Measurements from ENCODE around the gene VSIG1. TPM values are rescaled to one million over a fixed set of nuclear protein-coding genes. Genes with fewer than 3 reads are reported as not detected.

Gene VSIG1
- total and polyA plus RNA-seq, 10 of the 15 experiments (the other 5 are each of a cell fraction or from before 2014, with no cell fraction given): 0.04 to 0.08 (median 0.06) TPM; not detected in 7

DNA sequence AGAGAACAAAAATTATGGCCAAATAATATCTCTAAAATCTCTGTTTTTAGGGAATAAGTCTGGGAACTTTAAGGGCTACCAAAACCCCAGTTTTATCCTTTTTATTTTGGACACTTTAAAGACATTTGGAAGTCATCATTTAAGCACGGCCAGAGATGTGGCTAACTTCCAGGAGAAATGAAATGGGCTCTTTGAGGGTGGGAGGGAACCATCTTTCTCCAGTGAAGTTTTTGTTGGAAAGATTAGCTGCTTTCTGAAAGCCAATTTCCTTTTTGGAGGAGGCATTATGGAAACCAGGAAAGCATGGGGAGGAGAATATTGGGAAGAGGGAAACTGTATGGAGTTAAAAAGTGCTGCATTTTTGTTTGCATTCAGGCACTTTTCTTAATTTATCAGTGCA is 4.8 kb downstream of the VSIG1 start:
- BruUV-seq (replicated peaks): no TSS peak
- H2AFZ ChIP-seq (ENCODE audit: control insufficient read depth, low read depth, low read length): no peak overlapping the region
- no peak for FAIRE-seq
- no peaks in the 10 kb centered on the region for H3K4me1 ChIP-seq (ENCODE audit: control insufficient read depth, insufficient read depth, low read length)
- no peak overlapping the region for H3K4me2 ChIP-seq (ENCODE audit: control insufficient read depth, insufficient read depth)
- intact Hi-C loops (cut with micrococcal nuclease; ENCODE audit: unreplicated experiment) (no loop called here), in situ Hi-C loops (cut with MboI) (no loop called here)
- no peaks in the 10 kb centered on the region for H3K36me3 ChIP-seq (ENCODE audit: control insufficient read depth in 2 of 2, insufficient read depth in 2 of 2, low read length in 1 of 2)
- H3K27me3 ChIP-seq (replicated peaks in 1 of 2; ENCODE audit: control insufficient read depth in 2 of 2, insufficient read depth in 2 of 2, low read length in 1 of 2): no peaks in the 10 kb centered on the region; a peak in 1 of 4 replicates
- H3K79me2 ChIP-seq (ENCODE audit: control insufficient read depth, insufficient read depth, low read length): no peaks in the 10 kb centered on the region
- ChIA-PET RAD21 (ENCODE audit: unreplicated experiment) (no interaction called here), POLR2A (no interaction called here), CTCF (no interaction called here), SMC1A (ENCODE audit: uncharacterized antibody, unreplicated experiment) (no interaction called here)
- WGBS (ENCODE audit: insufficient coverage, insufficient replicate concordance, low lambda C conversion rate, missing lambda C conversion rate): 43% methylated on average over 1 of the region's 1 CpG
- no peaks in the 10 kb centered on the region for H4K20me1 ChIP-seq (ENCODE audit: control insufficient read depth, insufficient read depth)
- TF ChIP-seq MXI1 (IDR thresholded peaks at IDR 0.05; ENCODE audit: low read depth, low read length) (no peak), BACH1 (IDR thresholded peaks at IDR 0.05; ENCODE audit: borderline replicate concordance) (no peak)
- no peaks in the 10 kb centered on the region for H3K9me3 ChIP-seq (replicated peaks; ENCODE audit: control insufficient read depth, insufficient read depth, low read length)
- no peak overlapping the region for H3K27ac ChIP-seq (ENCODE audit: control insufficient read depth, insufficient read depth)
- no peak for ATAC-seq
- no peak for DNase-seq (ENCODE audit: low read depth, low spot score)
- no peak overlapping the region for H3K9ac ChIP-seq (ENCODE audit: control insufficient read depth, insufficient read depth, low read length)
- no peak overlapping the region for H3K4me3 ChIP-seq

- no peaks in the 10 kb centered on the region for H3K79me2 ChIP-seq (ENCODE audit: control insufficient read depth, insufficient read depth, low read length)
- intact Hi-C loops (cut with micrococcal nuclease; ENCODE audit: unreplicated experiment): no loop called here
- H3K4me3 ChIP-seq: no peak overlapping the region
- TF ChIP-seq JUNB (IDR thresholded peaks at IDR 0.05) (peak; percentile 46; the same call in 1 of the 2 replicates), NFIC (IDR thresholded peaks at IDR 0.05; ENCODE audit: low read depth, low read length) (0 out of 2 replicates have a peak, but pooled peaks have one; percentile 22), RUNX3 (IDR thresholded peaks at IDR 0.05; ENCODE audit: low read length) (peak; percentile 62; the same call in 1 of the 2 replicates), RAD21 (IDR thresholded peaks at IDR 0.05; ENCODE audit: insufficient read depth, low read depth, low read length) (no peak)
- no peaks in the 10 kb centered on the region for H4K20me1 ChIP-seq (ENCODE audit: control insufficient read depth, insufficient read depth)
- H3K27me3 ChIP-seq (replicated peaks in 1 of 2; ENCODE audit: control insufficient read depth in 2 of 2, insufficient read depth in 2 of 2, low read length in 1 of 2): no peaks in the 10 kb centered on the region
- no peaks in the 10 kb centered on the region for H3K9me3 ChIP-seq (replicated peaks; ENCODE audit: control insufficient read depth, insufficient read depth, low read length)
- H3K9ac ChIP-seq (ENCODE audit: control insufficient read depth, insufficient read depth, low read length): no peak overlapping the region
- SMC1A ChIA-PET (ENCODE audit: uncharacterized antibody, unreplicated experiment): no interaction called here
- in situ Hi-C loops (cut with MboI): no loop called here
- no peak overlapping the region for H3K4me2 ChIP-seq (ENCODE audit: control insufficient read depth, insufficient read depth)
- DNase-seq (ENCODE audit: low read depth, low spot score): no peak
- FAIRE-seq: no peak
- H2AFZ ChIP-seq (ENCODE audit: control insufficient read depth, low read depth, low read length): no peak overlapping the region
- H3K36me3 ChIP-seq (ENCODE audit: control insufficient read depth in 2 of 2, insufficient read depth in 2 of 2, low read length in 1 of 2): no peaks in the 10 kb centered on the region
- CTCF ChIA-PET: interaction anchor here (0.8 kb wide), 1 partner anchor 32 kb away, joined by 3 read pairs; no protein-coding TSS in a partner anchor
- H3K4me1 ChIP-seq (ENCODE audit: control insufficient read depth, insufficient read depth, low read length): no peaks in the 10 kb centered on the region
- no peak for ATAC-seq
- RAD21 ChIA-PET (ENCODE audit: unreplicated experiment): no interaction called here
- POLR2A ChIA-PET: no interaction called here
- no peak overlapping the region for H3K27ac ChIP-seq (ENCODE audit: control insufficient read depth, insufficient read depth)
- no TSS peak for BruUV-seq (replicated peaks)
These were observed 8.4 kb downstream of the VSIG1 start for GRCh38 chrX:108053218-108053617.

All from GM12878 (cell line).